Natural killer cell (primary cell): ENCODE measurements around the gene BICD2. TPM values are rescaled to one million over a fixed set of nuclear protein-coding genes. Genes with fewer than 3 reads are reported as not detected.

Source experiments
- ATAC-seq, 3 donors: fragments of 150-1000 bp in 2 of 3; fragments of 200-7000 bp in 1 of 3; cut with Tn5 transposase; 1 replicate in 1 of 3; 2 replicates in 2 of 3; pipeline ENCODE4 v1.10.0; 2021; ENCODE audit warnings: mild to moderate bottlenecking in 2 of 3, moderate library complexity in 2 of 3
- DNase-seq, 2 donors: peaks; one replicate each; pipeline versions ENCODE4 v3.0.0 to v3.0.0-alpha.2; 2013 to 2021; ENCODE audit warnings: mixed read lengths in 1 of 2
- H3K27ac ChIP-seq: one replicate; pipeline ENCODE4 v1.5.1; 2013; ENCODE audit warnings: mild to moderate bottlenecking, low read length
- H3K27me3 ChIP-seq: one replicate; pipeline ENCODE4 v1.6.1; 2013; ENCODE audit warnings: low read length; ENCODE audit not compliant: control insufficient read depth, insufficient read depth
- H3K36me3 ChIP-seq: one replicate; pipeline ENCODE4 v1.6.1; 2013; ENCODE audit warnings: low read length; ENCODE audit not compliant: control insufficient read depth, insufficient read depth
- H3K4me1 ChIP-seq: one replicate; pipeline ENCODE4 v1.6.1; 2013; ENCODE audit warnings: low read length; ENCODE audit not compliant: control insufficient read depth, insufficient read depth
- H3K4me3 ChIP-seq: one replicate; pipeline ENCODE4 v1.5.1; 2013; ENCODE audit warnings: low read length
- H3K9me3 ChIP-seq: one replicate; pipeline ENCODE4 v1.6.1; 2013; ENCODE audit warnings: low read length; ENCODE audit not compliant: control insufficient read depth, insufficient read depth
- H3K27ac Mint-ChIP-seq, 2 donors: one replicate each; pipeline ENCODE4 v1.8.0; 2022; ENCODE audit warnings: mild to moderate bottlenecking in 2 of 2, mixed read lengths in 2 of 2, moderate library complexity in 1 of 2
- H3K27me3 Mint-ChIP-seq, 2 donors: one replicate each; pipeline ENCODE4 v1.8.0; 2022; ENCODE audit warnings: low read depth in 2 of 2, mixed read lengths in 2 of 2
- H3K36me3 Mint-ChIP-seq: one replicate; pipeline ENCODE4 v1.8.0; 2022; ENCODE audit warnings: mixed read lengths
- H3K4me1 Mint-ChIP-seq, 2 donors: one replicate each; pipeline ENCODE4 v1.8.0; 2022; ENCODE audit warnings: mixed read lengths in 2 of 2
- H3K4me3 Mint-ChIP-seq: one replicate; pipeline ENCODE4 v1.8.0; 2022; ENCODE audit warnings: mild to moderate bottlenecking, moderate library complexity, mixed read lengths
- H3K9me3 Mint-ChIP-seq, 2 donors: one replicate each; pipeline ENCODE4 v1.8.0; 2022; ENCODE audit warnings: mixed read lengths in 2 of 2
- CTCF ChIP-seq: fragments of 200-600 bp; IDR thresholded peaks from one replicate; pipeline ENCODE4 v1.8.0; 2022; ENCODE audit warnings: antibody characterized with exemption
- WGBS: methylation state at CpG from one replicate; pipeline ENCODE4 v1.1.7; 2013; ENCODE audit warnings: missing lambda C conversion rate; ENCODE audit not compliant: insufficient coverage; 5-methylcytosine and 5-hydroxymethylcytosine counted together
- intact Hi-C: fragments of 100-400 bp; cut with micrococcal nuclease; formaldehyde crosslinking; loops from one replicate; pipeline ENCODE4 v1.14.2; 2022
- total RNA-seq, 4 donors: library from RNA; stranded (reverse); fragments of 120-200 nt in 1 of 4; gene quantifications; one replicate each; pipeline versions ENCODE4 v1.2.3 to v1.2.4, GENCODE V29; 2013 to 2022

Gene BICD2
- total RNA-seq, 3 donors from 2014 or later (not counting 1 experiment from before 2014, with no cell fraction given) = 27.0 to 39.7 (median 39.7) TPM

- no peaks in the 10 kb centered on the region for H3K9me3 ChIP-seq
- no peak for ATAC-seq
- Mint-ChIP-seq H3K27me3 (no peaks in the 10 kb centered on the region), H3K4me1 (peaks cover 22 to 33% of the 10 kb centered on the region in 2 donors), H3K36me3 (no peaks in the 10 kb centered on the region), H3K9me3 (no peaks in the 10 kb centered on the region), H3K27ac (peak overlapping the region; percentile 27 to 60), H3K4me3 (no peak overlapping the region)
- no peak overlapping the region for H3K27ac ChIP-seq
- DNase-seq = no peak
- H3K36me3 ChIP-seq = peaks cover 67% of the 10 kb centered on the region
- no peaks in the 10 kb centered on the region for H3K27me3 ChIP-seq
- TF ChIP-seq CTCF = no peak
- H3K4me1 ChIP-seq = peaks cover 29% of the 10 kb centered on the region
- intact Hi-C loops = no loop called here
- 97% methylated on average over 24 of the region's 24 CpGs for WGBS
- H3K4me3 ChIP-seq = no peak overlapping the region
Measured at GRCh38 chr9:92720209-92720765, 44.3 kb downstream of the BICD2 start.

DNA sequence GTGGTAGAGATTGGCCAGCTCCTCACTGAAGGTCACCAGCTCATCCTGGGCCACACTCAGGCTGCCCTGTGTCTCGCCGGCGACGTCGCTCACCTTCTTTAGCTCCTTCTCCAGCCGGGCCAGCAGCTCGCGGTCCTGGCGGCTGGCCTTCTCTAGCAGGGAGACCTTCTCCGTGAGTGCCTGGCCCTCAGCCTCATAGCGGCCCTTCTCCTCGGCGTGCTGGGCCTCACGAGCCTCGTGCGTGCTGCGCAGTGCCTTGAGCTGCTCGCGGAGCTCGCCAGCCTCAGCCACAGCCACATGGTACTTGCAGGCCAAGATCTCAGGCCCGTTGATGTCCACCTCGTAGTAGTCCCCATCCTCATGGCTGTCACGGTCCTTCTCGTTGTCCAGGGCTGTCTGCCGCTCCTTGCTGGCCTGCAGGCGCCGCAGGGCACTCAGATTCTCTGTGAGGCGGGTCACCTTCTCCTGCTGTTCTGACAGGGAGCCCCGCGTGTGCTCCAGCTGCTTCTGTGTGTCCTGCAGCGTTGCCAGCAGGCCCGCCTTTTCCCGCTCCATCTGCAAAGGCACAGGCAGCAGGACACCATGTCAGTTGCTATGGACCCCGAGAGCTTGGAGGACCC is 45.5 kb downstream of the BICD2 start:
- TF ChIP-seq CTCF = no peak
- Histone ChIP-seq H3K36me3 (peaks cover 76% of the 10 kb centered on the region), H3K27ac (no peak overlapping the region), H3K9me3 (no peaks in the 10 kb centered on the region), H3K4me1 (peaks cover 29% of the 10 kb centered on the region), H3K27me3 (no peaks in the 10 kb centered on the region), H3K4me3 (no peak overlapping the region)
- 97% methylated on average over 34 of the region's 34 CpGs for WGBS
- H3K4me3 Mint-ChIP-seq = no peak overlapping the region
- DNase-seq (no peak), ATAC-seq (no peak)
- H3K36me3 Mint-ChIP-seq = no peaks in the 10 kb centered on the region
- no peak overlapping the region for H3K27ac Mint-ChIP-seq
- H3K4me1 Mint-ChIP-seq = peaks cover 19 to 29% of the 10 kb centered on the region in 2 donors
- intact Hi-C loops = no loop called here
- H3K27me3 Mint-ChIP-seq = no peaks in the 10 kb centered on the region
- H3K9me3 Mint-ChIP-seq = no peaks in the 10 kb centered on the region

GRCh38 chr9:92718086-92719001 is 46.3 kb downstream of the BICD2 start:
- 92% methylated on average over 40 of the region's 40 CpGs for WGBS
- no peak for ATAC-seq
- H3K4me1 Mint-ChIP-seq = peaks cover 16 to 24% of the 10 kb centered on the region in 2 donors
- DNase-seq = no peak
- no peaks in the 10 kb centered on the region for H3K27me3 ChIP-seq
- intact Hi-C loops = no loop called here
- H3K36me3 Mint-ChIP-seq = no peaks in the 10 kb centered on the region
- H3K27me3 Mint-ChIP-seq = no peaks in the 10 kb centered on the region
- TF ChIP-seq CTCF = no peak
- H3K4me1 ChIP-seq = peaks cover 29% of the 10 kb centered on the region
- H3K27ac ChIP-seq = no peak overlapping the region
- no peak overlapping the region for H3K4me3 ChIP-seq
- peaks cover 84% of the 10 kb centered on the region for H3K36me3 ChIP-seq
- no peaks in the 10 kb centered on the region for H3K9me3 Mint-ChIP-seq
- no peak overlapping the region for H3K27ac Mint-ChIP-seq
- no peaks in the 10 kb centered on the region for H3K9me3 ChIP-seq
- no peak overlapping the region for H3K4me3 Mint-ChIP-seq
